GM12872 (cell line): ENCODE measurements around the gene SDK2.

ENCODE experiments used
- TF ChIP-seq, protein P1 (sequence below): IDR thresholded peaks from 3 replicates; pipeline ENCODE4 v1.5.1; 2011; ENCODE audit warnings: low read depth, mild to moderate bottlenecking, low read length, moderate library complexity; ENCODE audit not compliant: insufficient read depth

SDK2 gene

DNA sequence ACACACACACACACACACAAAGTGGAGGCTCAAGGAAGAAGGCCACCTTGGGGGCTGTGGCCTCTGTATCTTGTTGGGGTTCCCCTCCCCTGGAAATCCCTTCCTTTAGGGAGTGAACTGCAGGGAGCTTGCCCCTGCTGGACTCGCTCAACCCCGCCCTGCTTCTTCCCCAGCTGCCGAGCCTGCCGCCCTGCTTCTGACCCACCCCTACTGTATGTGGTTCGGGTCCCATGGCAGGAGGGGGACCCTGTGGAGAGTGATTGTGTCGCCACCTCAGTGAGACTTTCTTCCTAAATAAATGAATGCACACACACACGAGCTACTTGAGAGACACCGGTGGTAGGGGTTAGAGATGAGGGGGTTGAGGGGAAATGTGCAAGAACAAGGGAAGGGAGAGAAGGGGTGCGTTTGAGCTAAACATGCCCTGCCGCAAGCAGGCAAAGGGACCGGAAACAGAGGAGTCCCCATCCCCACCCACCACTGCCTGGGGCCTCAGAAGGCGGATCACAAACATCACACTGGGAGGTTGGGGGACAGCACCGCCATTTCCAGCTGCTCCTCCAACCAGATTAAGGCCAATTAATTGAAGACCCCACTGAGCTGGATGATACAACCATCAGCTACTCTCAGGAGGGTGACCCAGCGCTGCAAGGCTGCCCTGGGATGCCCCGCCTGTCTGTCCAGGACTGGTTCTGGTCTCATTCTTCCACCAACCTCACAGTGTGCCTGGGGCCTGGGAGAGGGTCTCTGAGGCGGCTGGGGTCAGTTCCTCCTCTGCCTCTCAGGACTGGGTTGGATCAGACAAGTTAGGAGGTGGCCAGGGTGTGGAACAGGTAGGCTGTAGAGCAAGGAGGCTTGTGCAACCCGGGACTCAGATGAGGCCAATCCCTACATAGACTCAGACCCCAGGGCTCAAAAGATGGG is 98.9 kb downstream of the SDK2 start:
- TF ChIP-seq, protein P1, sequence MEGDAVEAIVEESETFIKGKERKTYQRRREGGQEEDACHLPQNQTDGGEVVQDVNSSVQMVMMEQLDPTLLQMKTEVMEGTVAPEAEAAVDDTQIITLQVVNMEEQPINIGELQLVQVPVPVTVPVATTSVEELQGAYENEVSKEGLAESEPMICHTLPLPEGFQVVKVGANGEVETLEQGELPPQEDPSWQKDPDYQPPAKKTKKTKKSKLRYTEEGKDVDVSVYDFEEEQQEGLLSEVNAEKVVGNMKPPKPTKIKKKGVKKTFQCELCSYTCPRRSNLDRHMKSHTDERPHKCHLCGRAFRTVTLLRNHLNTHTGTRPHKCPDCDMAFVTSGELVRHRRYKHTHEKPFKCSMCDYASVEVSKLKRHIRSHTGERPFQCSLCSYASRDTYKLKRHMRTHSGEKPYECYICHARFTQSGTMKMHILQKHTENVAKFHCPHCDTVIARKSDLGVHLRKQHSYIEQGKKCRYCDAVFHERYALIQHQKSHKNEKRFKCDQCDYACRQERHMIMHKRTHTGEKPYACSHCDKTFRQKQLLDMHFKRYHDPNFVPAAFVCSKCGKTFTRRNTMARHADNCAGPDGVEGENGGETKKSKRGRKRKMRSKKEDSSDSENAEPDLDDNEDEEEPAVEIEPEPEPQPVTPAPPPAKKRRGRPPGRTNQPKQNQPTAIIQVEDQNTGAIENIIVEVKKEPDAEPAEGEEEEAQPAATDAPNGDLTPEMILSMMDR, result no peak

DNA sequence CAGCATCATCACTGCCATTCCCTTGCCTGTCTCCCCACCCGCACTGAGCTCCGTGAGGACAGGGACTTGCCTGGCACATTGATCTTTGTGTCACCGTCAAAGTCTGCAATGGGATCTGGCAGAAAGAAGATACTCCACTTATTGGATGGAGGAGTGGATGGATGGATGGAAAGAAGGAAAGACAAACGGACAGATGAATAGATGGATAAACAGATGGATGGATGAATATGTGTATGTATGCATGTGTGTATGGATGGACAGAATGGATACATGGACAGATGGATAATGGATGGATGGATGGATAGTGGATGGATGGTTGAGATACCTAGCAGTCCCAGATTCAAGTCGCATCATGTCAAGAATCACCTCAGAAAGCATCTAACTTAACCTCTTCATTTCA is 99.9 kb downstream of the SDK2 start:
- TF ChIP-seq, protein P1, result no peak

DNA sequence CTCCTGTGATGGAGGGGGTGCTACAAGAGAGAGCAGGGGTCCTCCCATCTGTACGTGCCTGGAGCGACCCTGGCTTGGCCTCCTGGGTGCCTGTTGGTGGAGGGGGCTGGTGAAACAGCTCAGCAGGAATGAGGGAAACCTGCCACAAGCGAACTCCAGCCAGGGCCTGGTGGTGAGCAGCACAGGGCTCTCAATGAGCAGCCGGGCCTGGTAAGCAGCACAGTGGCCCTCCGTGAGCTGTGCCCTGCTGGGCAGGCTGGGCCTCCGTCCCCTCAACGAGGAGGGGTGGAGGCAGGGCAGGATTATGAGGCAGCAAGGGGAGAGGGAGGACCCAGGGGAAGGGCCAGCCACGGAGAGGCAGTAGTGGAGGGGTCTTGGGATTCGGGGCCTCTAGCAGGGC is 101.9 kb downstream of the SDK2 start:
- TF ChIP-seq, protein P1, result no peak

DNA sequence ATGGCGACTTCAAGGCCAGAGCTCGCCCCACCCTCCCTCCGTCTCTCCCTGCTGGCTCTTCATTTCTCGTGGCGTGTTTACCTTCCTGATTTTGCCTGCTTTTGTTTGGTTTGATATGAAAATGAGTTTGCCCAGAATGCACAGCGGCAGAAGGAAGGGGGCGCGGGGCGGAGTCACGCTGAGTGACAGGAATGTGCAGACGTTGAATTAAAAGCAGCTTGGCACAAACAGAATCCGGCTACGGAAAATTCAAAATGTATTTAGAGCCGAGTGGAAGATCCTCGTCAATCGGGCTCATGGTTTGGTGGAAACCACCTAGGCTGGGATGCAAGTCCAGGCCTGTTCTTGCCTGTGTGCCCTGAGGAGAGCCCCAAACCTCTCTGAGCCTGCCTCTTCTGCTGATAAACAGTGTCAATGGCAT is 102.7 kb downstream of the SDK2 start:
- TF ChIP-seq, protein P1, result no peak

DNA sequence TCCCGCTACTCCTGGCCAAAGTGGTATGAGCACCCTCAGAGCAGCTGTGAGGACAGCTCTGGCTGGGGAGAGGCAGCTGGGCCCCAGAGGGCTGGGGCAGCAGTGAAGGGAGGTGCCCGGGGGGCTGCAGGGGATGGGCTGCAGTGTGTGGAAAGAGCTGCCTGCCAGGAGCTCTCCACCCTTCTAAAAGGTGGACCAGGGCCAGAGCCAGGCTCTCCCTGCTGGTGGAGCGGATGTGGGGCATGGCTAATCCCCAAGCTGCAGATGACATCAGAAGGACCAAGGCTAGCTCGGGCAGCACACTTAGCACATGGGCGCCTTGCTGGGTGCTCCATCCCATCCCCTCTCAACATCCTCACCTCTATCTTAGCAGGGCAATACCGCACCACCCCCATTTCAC is 103.1 kb downstream of the SDK2 start:
- TF ChIP-seq, protein P1, result no peak

DNA sequence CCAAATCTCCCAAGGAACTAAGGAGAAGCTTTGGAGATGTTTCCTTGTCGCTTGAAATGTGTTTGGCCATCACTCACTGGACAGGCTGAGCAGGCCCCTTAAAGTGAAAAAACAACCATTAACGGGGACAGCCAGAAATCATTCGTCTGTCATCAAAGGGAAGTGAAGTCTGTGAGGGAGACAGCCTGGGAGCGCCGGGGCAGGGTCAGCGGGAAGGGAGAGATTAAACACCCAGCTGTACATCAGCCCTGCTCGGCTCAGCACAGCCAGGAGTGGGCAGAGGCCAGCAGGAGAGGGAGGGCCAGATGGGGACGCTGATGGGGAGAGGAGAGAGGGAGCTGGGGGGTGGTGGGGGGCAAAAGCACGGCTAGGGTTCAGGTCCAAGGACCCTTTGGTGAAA is 105.1 kb downstream of the SDK2 start:
- TF ChIP-seq, protein P1, result no peak

DNA sequence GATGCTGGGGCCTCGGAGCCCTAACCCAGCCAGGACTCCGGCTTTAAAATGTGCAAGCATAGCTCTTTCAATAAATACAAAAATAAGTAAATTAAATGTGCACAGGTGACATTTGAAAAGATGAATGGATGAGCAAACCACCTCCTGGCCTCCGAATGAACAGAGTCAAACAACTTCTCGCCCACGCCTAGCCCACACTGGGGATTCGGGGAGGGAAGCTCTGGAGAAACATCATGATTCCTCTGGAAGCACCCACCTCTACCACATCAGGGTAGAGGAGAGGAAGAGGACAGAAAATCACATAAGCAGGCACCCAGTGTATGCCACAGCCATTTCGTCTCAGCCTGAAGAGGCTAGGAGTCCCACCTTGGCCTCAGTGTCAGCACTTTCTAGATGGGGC is 105.8 kb downstream of the SDK2 start:
- TF ChIP-seq, protein P1, result no peak
